Thyroid gland (tissue), 4 donors: ENCODE results near the gene FLT3. TPM values are rescaled to one million over a fixed set of nuclear protein-coding genes. Genes with fewer than 3 reads are reported as not detected.
"Not testable (repeated sequence)": the region's sequence is repeated elsewhere in the genome, so short reads cannot be mapped to it uniquely, and the experiment has no call there.

Source experiments
- DNase-seq, 2 donors: peaks; one replicate each; pipeline ENCODE4 v3.0.0-alpha.2; 2019
- H3K27ac ChIP-seq, 3 donors: fragments of 200-600 bp; sonication (generic); 1 replicate in 2 of 3; 2 replicates in 1 of 3; pipeline ENCODE4 v1.5.1; 2016 to 2019; ENCODE audit warnings: mild to moderate bottlenecking in 1 of 3, moderate library complexity in 1 of 3
- H3K27me3 ChIP-seq: fragments of 200-600 bp; sonication (generic); one replicate; pipeline ENCODE4 v1.5.1; 2019
- H3K36me3 ChIP-seq, 2 donors: fragments of 200-600 bp; sonication (generic); one replicate each; pipeline ENCODE4 v1.5.1; 2016 to 2019
- H3K4me1 ChIP-seq, 2 donors: fragments of 200-600 bp; sonication (generic); one replicate each; pipeline ENCODE4 v1.5.1; 2017 to 2019
- H3K4me3 ChIP-seq, 3 donors: fragments of 200-600 bp; sonication (generic); replicated peaks in 1 of 3; 1 replicate in 2 of 3; 2 replicates in 1 of 3; pipeline ENCODE4 v1.5.1; 2016; ENCODE audit warnings: mild to moderate bottlenecking in 1 of 3
- H3K9me3 ChIP-seq: fragments of 200-600 bp; sonication (generic); one replicate; pipeline ENCODE4 v1.5.1; 2017
- CTCF ChIP-seq, 6 experiments: fragments of 200-600 bp in 3 of 6; fragments of 450-650 bp in 3 of 6; sonication (generic) in 3 of 6; IDR thresholded peaks; one replicate each; pipeline ENCODE4 v1.5.1; 2016 to 2019; ENCODE audit warnings: antibody characterized with exemption in 6 of 6, mild to moderate bottlenecking in 2 of 6, inconsistent platforms in 1 of 6, moderate library complexity in 1 of 6
- POLR2A ChIP-seq, 2 donors: fragments of 450-650 bp; IDR thresholded peaks; one replicate each; pipeline ENCODE4 v1.6.1; 2017; ENCODE audit warnings: antibody characterized with exemption in 2 of 2, mild to moderate bottlenecking in 2 of 2, moderate library complexity in 1 of 2
- WGBS, 2 donors: methylation state at CpG; one replicate each; pipeline ENCODE4 v1.1.5; 2017; 5-methylcytosine and 5-hydroxymethylcytosine counted together
- intact Hi-C: fragments of 100-400 bp; cut with DNase I; formaldehyde crosslinking; loops from one replicate; pipeline ENCODE4 v1.15.1; 2023
- total RNA-seq, 4 donors: library from RNA; depleted of rRNA; stranded (reverse); fragments of >200 nt; gene quantifications; one replicate each; pipeline ENCODE4 v1.2.3, GENCODE V29; 2016

FLT3 gene
- total RNA-seq, 4 donors from 2014 or later = 0.11 to 1.2 (median 0.68) TPM

DNA sequence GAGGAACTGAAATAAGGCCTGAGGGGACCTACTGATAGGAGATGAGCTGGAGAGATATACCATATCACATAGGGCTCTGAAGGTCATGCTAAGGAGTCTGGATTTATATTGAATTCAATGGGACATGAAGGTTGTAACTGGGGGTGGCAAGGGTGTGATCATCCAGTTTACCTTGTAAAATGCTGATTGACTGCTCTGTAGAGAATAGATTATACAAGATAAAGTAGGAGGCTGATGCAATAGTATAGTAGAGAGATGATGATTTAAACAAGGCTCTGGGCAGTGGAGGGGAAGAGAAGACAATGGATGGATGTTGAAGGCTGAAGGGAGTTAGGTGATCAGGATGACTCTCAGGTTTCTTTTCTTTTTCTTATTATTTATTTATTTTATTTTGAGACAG, 19.9 kb upstream of the FLT3 start:
- no peak overlapping the region for H3K4me3 ChIP-seq
- no peak for DNase-seq
- intact Hi-C loops = no loop called here
- H3K27me3 ChIP-seq = no peaks in the 10 kb centered on the region
- no peak overlapping the region for H3K27ac ChIP-seq
- no peaks in the 10 kb centered on the region for H3K36me3 ChIP-seq
- no peaks in the 10 kb centered on the region for H3K9me3 ChIP-seq
- TF ChIP-seq POLR2A (IDR thresholded peaks at IDR 0.05) (no peak), CTCF (IDR thresholded peaks at IDR 0.05) (no peak)
- no peaks in the 10 kb centered on the region for H3K4me1 ChIP-seq

DNA sequence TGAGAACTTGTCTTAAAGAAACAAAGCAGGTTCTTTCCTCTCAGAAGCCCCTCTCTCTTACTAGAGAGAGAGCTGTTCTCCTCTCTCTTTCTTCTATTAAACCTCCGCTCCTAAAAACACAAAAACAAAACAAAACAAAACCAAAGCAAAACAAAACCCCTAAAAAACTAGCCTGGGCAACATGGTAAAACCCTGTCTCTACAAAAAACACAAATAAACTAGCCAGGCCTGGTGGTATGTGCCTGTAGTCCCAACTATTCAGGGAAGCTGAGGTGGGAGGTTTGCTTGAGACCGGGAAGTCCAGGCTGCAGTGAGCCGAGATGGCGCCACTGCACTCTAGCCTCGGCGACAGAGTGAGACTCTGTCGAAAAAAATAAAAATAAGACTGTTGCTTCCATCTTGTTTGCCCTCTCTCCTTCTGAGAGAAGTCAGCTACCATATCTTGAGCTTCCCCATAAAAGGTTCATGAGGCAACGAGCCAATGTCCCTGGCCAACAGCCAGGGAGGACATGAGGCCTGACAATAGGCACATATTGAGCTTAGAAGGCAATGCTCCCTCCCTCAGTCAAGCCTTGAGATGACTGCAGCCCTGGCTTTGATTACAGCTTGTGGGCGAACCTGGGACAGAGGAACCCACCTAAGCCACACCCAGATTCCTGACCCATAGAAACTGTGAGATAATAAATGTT, 17.5 kb upstream of the FLT3 start:
- intact Hi-C loops = no loop called here
- H3K4me1 ChIP-seq = no peaks in the 10 kb centered on the region
- no peaks in the 10 kb centered on the region for H3K9me3 ChIP-seq
- WGBS, 2 donors = 47 to 65% methylated on average over 9 of the region's 9 CpGs
- no peaks in the 10 kb centered on the region for H3K27me3 ChIP-seq
- DNase-seq = peak; percentile 61 to 72
- no peak for TF ChIP-seq CTCF (IDR thresholded peaks at IDR 0.05)
- no peak for TF ChIP-seq POLR2A (IDR thresholded peaks at IDR 0.05)
- no peak overlapping the region for H3K4me3 ChIP-seq
- no peaks in the 10 kb centered on the region for H3K36me3 ChIP-seq
- H3K27ac ChIP-seq = no peak overlapping the region

- no peak for TF ChIP-seq CTCF (IDR thresholded peaks at IDR 0.05)
- no peak for TF ChIP-seq POLR2A (IDR thresholded peaks at IDR 0.05)
- intact Hi-C loops = no loop called here
- DNase-seq = no peak
- 78 to 86% methylated on average over 1 of the region's 1 CpG for WGBS, 2 donors
- Histone ChIP-seq H3K36me3 (no peaks in the 10 kb centered on the region), H3K4me1 (no peaks in the 10 kb centered on the region), H3K9me3 (no peaks in the 10 kb centered on the region), H3K4me3 (no peak overlapping the region), H3K27me3 (no peaks in the 10 kb centered on the region), H3K27ac (no peak overlapping the region)
Observed at GRCh38 chr13:28116736-28117135, 16.4 kb upstream of the FLT3 start.

- intact Hi-C loops = no loop called here
- Histone ChIP-seq H3K27me3 (no peaks in the 10 kb centered on the region), H3K36me3 (no peaks in the 10 kb centered on the region), H3K9me3 (no peaks in the 10 kb centered on the region), H3K27ac (no peak overlapping the region), H3K4me3 (no peak overlapping the region), H3K4me1 (no peaks in the 10 kb centered on the region)
- TF ChIP-seq CTCF (IDR thresholded peaks at IDR 0.05) (no peak), POLR2A (IDR thresholded peaks at IDR 0.05) (no peak)
- DNase-seq = no peak
- WGBS, 2 donors = 83% methylated on average over 3 of the region's 3 CpGs
Observed at GRCh38 chr13:28110414-28110813, 10.0 kb upstream of the FLT3 start.

DNA sequence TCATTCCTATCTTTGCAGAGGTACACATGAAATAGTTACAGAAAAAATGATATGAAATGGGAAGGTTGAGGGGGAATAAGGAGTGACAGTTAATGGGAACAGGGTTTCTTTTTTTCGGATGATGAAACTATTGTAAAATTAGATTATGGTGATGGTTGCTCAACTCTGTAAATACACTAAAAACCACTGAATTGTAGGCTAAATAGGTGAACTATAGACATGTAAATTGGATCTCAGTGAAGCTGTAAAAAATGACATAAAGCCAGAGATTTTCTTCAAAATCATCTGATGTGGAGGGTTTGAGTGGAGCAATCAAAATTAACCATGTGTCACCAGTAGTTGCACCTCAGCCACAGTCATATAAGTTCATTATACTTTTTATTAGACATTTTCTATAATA, 6.6 kb upstream of the FLT3 start:
- 79 to 93% methylated on average over 1 of the region's 1 CpG for WGBS, 2 donors
- intact Hi-C loops = no loop called here

DNA sequence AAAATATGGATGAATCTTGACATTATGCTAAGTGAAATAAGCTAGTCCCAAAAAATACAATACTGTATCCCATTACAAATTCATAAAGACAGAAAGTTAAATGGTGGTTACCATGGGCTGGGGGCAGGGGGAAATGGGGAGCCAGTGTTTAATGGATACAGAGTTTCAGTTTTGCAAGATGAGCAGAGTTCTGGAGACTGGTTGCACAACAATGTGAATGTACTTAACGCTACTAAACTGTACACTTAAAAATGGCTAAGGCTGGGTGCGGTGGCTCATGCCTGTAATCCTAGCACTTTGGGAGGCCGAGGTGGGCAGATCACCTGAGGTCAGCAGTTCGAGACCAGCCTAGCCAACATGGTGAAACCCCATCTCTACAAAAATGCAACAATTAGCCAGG, 1.5 kb upstream of the FLT3 start:
- H3K4me3 ChIP-seq, H3K36me3 ChIP-seq, H3K9me3 ChIP-seq, DNase-seq, intact Hi-C loops, H3K27ac ChIP-seq: not testable (repeated sequence)
- Histone ChIP-seq H3K4me1 (peaks cover 0 to 15% of the 10 kb centered on the region in 2 donors), H3K27me3 (peaks cover 11% of the 10 kb centered on the region)
- 81 to 87% methylated on average over 4 of the region's 4 CpGs for WGBS, 2 donors

More for the DNA sequence above, 6.6 kb upstream of the FLT3 start:
- Histone ChIP-seq H3K9me3 (no peaks in the 10 kb centered on the region), H3K4me3 (no peak overlapping the region), H3K4me1 (no peaks in the 10 kb centered on the region), H3K36me3 (no peaks in the 10 kb centered on the region), H3K27me3 (no peaks in the 10 kb centered on the region), H3K27ac (no peak overlapping the region)
- no peak for DNase-seq
- TF ChIP-seq POLR2A (IDR thresholded peaks at IDR 0.05) (no peak), CTCF (IDR thresholded peaks at IDR 0.05) (no peak)
